Kidney epithelial cell (primary cell): ENCODE measurements around the gene ERVFRD-1. TPM values are rescaled to one million over a fixed set of nuclear protein-coding genes. Genes with fewer than 3 reads are reported as not detected.

Source experiments
- DNase-seq: peaks from one replicate; pipeline ENCODE4 v3.0.0-alpha.2; 2010; ENCODE audit warnings: low read depth
- H3K27me3 ChIP-seq: 2 replicates; pipeline ENCODE4 v1.6.0; 2011; ENCODE audit warnings: low read length; ENCODE audit not compliant: control insufficient read depth, insufficient read depth
- H3K36me3 ChIP-seq: 2 replicates; pipeline ENCODE4 v1.5.1; 2011; ENCODE audit warnings: low read length; ENCODE audit not compliant: control insufficient read depth, insufficient read depth
- H3K4me3 ChIP-seq: 2 replicates; pipeline ENCODE4 v1.5.1; 2011; ENCODE audit warnings: low read depth, mild to moderate bottlenecking, control low read depth, low read length
- total RNA-seq: library from RNA; depleted of rRNA; stranded (reverse); fragments of >200 nt; gene quantifications from 2 replicates; pipeline ENCODE4 v1.2.3, GENCODE V29; 2015
- TF ChIP-seq, protein P1 (sequence below): IDR thresholded peaks from 2 replicates; pipeline ENCODE4 v1.5.1; 2011; ENCODE audit warnings: mild to moderate bottlenecking, moderate library complexity, low read length, control low read depth, inconsistent platforms; ENCODE audit not compliant: insufficient read depth, poor library complexity, severe bottlenecking

Gene ERVFRD-1
- total RNA-seq, 1 donor from 2014 or later: not detected

GRCh38 chr6:11083491-11083890 lies 28.0 kb downstream of the ERVFRD-1 start:
- no peak for DNase-seq
- Histone ChIP-seq H3K36me3 (no peaks in the 10 kb centered on the region), H3K27me3 (no peaks in the 10 kb centered on the region), H3K4me3 (no peak overlapping the region)
- TF ChIP-seq, protein P1, sequence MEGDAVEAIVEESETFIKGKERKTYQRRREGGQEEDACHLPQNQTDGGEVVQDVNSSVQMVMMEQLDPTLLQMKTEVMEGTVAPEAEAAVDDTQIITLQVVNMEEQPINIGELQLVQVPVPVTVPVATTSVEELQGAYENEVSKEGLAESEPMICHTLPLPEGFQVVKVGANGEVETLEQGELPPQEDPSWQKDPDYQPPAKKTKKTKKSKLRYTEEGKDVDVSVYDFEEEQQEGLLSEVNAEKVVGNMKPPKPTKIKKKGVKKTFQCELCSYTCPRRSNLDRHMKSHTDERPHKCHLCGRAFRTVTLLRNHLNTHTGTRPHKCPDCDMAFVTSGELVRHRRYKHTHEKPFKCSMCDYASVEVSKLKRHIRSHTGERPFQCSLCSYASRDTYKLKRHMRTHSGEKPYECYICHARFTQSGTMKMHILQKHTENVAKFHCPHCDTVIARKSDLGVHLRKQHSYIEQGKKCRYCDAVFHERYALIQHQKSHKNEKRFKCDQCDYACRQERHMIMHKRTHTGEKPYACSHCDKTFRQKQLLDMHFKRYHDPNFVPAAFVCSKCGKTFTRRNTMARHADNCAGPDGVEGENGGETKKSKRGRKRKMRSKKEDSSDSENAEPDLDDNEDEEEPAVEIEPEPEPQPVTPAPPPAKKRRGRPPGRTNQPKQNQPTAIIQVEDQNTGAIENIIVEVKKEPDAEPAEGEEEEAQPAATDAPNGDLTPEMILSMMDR: no peak

- no peaks in the 10 kb centered on the region for H3K36me3 ChIP-seq
- no peaks in the 10 kb centered on the region for H3K27me3 ChIP-seq
- TF ChIP-seq, protein P1: no peak
- no peak overlapping the region for H3K4me3 ChIP-seq
- DNase-seq: no peak
Observed at GRCh38 chr6:11080296-11080695, 31.2 kb downstream of the ERVFRD-1 start.

- DNase-seq: no peak
- H3K36me3 ChIP-seq: no peaks in the 10 kb centered on the region
- H3K4me3 ChIP-seq: no peak overlapping the region
- TF ChIP-seq, protein P1: no peak
- H3K27me3 ChIP-seq: no peaks in the 10 kb centered on the region
Observed at GRCh38 chr6:11078266-11078665, 33.3 kb downstream of the ERVFRD-1 start.

GRCh38 chr6:11076540-11076939 lies 35.0 kb downstream of the ERVFRD-1 start:
- Histone ChIP-seq H3K4me3 (no peak overlapping the region), H3K27me3 (no peaks in the 10 kb centered on the region), H3K36me3 (no peaks in the 10 kb centered on the region)
- DNase-seq: no peak
- TF ChIP-seq, protein P1: no peak

GRCh38 chr6:11072101-11072500 lies 39.4 kb downstream of the ERVFRD-1 start:
- Histone ChIP-seq H3K36me3 (no peaks in the 10 kb centered on the region), H3K4me3 (no peak overlapping the region), H3K27me3 (no peaks in the 10 kb centered on the region)
- TF ChIP-seq, protein P1: no peak
- DNase-seq: no peak

GRCh38 chr6:11069760-11070159 lies 41.8 kb downstream of the ERVFRD-1 start:
- H3K27me3 ChIP-seq: no peaks in the 10 kb centered on the region
- H3K36me3 ChIP-seq: no peaks in the 10 kb centered on the region
- TF ChIP-seq, protein P1: no peak
- no peak overlapping the region for H3K4me3 ChIP-seq
- no peak for DNase-seq
